NB4 (cell line): Measurements from ENCODE around the gene SLC18A2.

Experiments used
- DNase-seq: peaks from one replicate; pipeline ENCODE4 v3.0.0; 2010; ENCODE audit warnings: low read depth
- H3K4me3 ChIP-seq: one replicate; pipeline ENCODE4 v1.5.1; 2011; ENCODE audit warnings: mild to moderate bottlenecking, low read depth, low read length, moderate library complexity
- MYC ChIP-seq: IDR thresholded peaks from 2 replicates; pipeline ENCODE4 v1.6.1; 2011; ENCODE audit warnings: low read depth, low read length
- POLR2A ChIP-seq: IDR thresholded peaks from 2 replicates; pipeline ENCODE4 v1.6.1; 2011; ENCODE audit warnings: mild to moderate bottlenecking; ENCODE audit not compliant: insufficient read length; ENCODE audit errors: extremely low read depth
- TF ChIP-seq, protein P1 (sequence below): IDR thresholded peaks from one replicate; pipeline ENCODE4 v1.5.1; 2012; ENCODE audit warnings: low read depth, low read length
- TF ChIP-seq, protein P2 (sequence below): IDR thresholded peaks from 2 replicates; pipeline ENCODE4 v1.6.1; 2011; ENCODE audit warnings: low read depth, low read length

The SLC18A2 gene

DNA sequence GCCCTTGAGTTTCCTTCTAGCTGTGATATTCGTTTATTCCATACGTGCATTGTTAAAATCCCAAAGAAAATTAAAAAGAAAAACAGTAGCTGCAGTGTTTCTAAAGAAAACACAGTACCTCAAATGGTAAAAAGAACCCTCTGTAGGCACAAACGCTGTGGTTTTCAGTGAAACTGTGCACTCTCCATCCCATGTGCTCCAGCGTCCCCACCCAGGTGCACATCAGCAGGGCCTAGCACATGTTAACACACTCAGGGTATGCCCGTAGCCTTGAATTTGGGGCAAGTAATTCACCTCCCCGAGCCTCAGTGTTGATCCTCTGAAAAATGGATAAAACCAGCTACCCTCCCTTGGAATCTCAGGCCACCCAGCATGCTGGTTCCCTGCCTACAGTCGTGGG is 9.5 kb downstream of the SLC18A2 start:
- H3K4me3 ChIP-seq: no peak overlapping the region
- TF ChIP-seq POLR2A (no peak), MYC (no peak)
- TF ChIP-seq, protein P1, sequence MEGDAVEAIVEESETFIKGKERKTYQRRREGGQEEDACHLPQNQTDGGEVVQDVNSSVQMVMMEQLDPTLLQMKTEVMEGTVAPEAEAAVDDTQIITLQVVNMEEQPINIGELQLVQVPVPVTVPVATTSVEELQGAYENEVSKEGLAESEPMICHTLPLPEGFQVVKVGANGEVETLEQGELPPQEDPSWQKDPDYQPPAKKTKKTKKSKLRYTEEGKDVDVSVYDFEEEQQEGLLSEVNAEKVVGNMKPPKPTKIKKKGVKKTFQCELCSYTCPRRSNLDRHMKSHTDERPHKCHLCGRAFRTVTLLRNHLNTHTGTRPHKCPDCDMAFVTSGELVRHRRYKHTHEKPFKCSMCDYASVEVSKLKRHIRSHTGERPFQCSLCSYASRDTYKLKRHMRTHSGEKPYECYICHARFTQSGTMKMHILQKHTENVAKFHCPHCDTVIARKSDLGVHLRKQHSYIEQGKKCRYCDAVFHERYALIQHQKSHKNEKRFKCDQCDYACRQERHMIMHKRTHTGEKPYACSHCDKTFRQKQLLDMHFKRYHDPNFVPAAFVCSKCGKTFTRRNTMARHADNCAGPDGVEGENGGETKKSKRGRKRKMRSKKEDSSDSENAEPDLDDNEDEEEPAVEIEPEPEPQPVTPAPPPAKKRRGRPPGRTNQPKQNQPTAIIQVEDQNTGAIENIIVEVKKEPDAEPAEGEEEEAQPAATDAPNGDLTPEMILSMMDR: no peak
- TF ChIP-seq, protein P2, sequence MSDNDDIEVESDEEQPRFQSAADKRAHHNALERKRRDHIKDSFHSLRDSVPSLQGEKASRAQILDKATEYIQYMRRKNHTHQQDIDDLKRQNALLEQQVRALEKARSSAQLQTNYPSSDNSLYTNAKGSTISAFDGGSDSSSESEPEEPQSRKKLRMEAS: no peak
- no peak for DNase-seq

DNA sequence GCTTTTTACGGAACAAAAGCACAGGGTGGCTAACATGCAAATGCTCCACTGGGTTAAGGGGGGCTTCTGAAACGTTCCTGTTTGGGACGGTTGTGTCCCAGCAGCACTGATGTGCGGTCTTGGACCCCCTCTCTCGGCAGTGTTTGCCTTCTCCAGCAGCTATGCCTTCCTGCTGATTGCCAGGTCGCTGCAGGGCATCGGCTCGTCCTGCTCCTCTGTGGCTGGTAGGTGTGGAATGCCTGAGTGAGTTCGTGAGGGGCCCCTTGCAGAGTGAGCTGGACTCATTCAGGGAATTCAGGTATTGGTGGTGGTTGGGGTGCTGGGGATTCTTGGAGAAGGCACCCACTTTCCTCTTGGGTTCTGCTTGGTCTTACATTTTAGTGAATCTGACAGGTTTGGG is 13.0 kb downstream of the SLC18A2 start:
- no peak overlapping the region for H3K4me3 ChIP-seq
- no peak for DNase-seq
- TF ChIP-seq MYC (no peak), POLR2A (no peak)
- TF ChIP-seq, protein P2: no peak
- TF ChIP-seq, protein P1: no peak

DNA sequence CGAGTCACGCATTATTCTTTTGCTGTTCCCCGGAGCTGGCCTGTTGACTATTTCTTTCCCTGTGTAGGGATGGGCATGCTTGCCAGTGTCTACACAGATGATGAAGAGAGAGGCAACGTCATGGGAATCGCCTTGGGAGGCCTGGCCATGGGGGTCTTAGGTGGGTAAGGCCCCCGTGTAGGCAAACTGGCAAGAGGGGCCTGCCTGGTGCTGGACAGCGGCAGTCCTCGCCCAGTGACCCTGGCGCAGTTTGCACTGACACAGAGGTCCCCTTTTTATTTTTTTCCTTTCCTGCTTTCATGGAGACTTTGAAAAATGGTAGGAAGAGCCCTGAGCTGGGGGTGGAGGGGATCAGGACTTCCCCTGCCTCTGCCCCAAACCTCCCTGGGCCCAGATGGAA is 13.4 kb downstream of the SLC18A2 start:
- TF ChIP-seq, protein P1: no peak
- TF ChIP-seq POLR2A (no peak), MYC (no peak)
- TF ChIP-seq, protein P2: no peak
- H3K4me3 ChIP-seq: no peak overlapping the region
- DNase-seq: no peak

DNA sequence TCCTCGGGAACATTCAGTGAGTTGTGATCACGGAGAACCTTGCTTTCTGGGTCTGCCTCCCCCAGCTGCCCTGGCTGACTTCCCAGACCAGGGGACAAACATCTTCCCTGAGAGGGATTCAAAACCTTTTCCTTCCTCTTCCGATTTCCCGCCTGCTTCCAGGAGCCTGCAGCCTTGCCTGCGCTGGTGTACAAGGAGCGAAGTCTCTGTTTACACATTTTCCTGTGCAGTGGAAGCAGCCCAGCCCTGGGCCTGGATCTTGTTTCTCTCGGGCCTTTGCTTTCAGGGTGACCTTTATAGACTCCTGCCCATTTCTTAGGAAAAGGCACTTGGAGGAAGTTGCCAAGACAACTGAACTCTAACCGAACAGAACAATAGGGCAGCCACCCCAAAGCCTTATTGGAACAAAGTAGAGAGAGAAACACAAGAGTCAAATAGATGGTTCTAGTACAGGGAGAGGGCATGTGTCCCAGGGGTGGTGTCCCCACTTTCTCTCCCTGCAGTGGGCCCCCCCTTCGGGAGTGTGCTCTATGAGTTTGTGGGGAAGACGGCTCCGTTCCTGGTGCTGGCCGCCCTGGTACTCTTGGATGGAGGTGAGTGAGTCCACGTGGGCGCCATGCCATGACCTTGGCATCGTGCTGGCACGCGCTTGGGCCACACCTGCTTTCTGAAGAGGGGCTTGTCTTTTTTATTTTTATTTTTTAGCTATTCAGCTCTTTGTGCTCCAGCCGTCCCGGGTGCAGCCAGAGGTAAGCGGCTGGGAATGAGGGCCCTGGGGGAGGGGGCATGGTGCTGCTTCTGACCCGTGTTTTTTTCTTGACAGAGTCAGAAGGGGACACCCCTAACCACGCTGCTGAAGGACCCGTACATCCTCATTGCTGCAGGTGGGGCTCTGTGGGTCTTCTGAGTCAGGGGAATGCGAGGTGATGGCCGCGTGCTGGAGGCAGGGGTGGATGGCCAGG is 14.1 kb downstream of the SLC18A2 start:
- H3K4me3 ChIP-seq: no peak overlapping the region
- no peak for DNase-seq
- TF ChIP-seq, protein P2: no peak
- TF ChIP-seq, protein P1: no peak
- TF ChIP-seq POLR2A: no peak
- no peak for TF ChIP-seq MYC

DNA sequence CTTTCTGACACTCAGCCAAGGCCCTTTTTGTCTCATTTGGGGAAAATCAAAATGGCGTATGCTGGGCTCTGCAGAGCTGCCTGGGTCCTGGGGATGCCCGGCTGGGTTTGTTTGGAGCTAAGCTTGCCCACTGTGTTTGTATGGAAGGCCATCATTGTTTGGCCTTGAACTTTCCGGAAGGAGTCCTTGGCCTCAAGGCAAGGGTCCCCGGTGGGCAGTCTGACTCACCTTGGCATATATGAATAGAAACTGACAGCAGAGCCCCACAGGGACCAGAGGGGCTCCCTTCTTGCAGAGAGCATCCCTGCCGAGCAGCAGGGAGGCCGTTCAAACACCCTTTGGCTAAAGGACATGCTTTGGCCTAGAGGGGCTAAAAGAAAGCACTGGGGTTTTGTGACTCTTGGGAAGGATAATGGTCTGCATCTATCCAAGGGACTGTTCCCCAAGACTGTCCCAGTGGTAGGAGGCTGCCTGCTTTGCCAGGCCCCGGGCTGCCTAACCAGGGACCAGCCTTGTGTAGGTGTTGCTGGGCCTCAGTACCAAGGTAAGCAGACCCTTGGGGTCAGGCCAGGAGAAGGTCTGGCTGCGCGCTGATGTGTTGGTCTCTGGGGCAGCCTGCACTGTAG is 15.0 kb downstream of the SLC18A2 start:
- DNase-seq: no peak
- TF ChIP-seq, protein P2: no peak
- TF ChIP-seq, protein P1: no peak
- TF ChIP-seq POLR2A: no peak
- no peak for TF ChIP-seq MYC
- H3K4me3 ChIP-seq: no peak overlapping the region
